HG03196 (cell line): ENCODE data around the gene MAN1B1.
"Not testable (repeated sequence)": the region's sequence is repeated elsewhere in the genome, so short reads cannot be mapped to it uniquely, and the experiment has no call there.

Experiments used
- ATAC-seq: cut with Tn5 transposase; IDR thresholded peaks from one replicate; pipeline ENCODE4 v1.9.1; 2021; ENCODE audit not compliant: unreplicated experiment

MAN1B1 gene

DNA sequence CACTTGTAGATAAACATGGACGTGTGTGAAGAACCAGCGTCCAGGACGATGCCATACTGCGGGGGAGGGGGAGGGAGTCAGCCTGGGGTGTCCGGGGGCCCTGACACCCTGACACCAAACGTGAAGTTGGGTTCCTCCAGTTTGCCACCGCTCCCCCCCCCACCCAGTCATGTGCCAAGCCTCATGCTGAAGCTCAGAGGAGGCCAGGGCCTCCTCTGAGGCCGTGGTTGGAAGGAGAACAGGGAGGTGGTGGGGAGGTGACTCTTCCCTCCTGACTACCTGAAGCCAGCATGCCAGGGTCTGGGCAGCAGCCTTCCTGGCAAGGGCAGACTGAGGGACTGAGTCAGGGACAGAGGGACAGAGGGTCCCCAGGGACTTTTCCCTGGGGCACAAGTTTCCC is 34.5 kb upstream of the MAN1B1 start:
- ATAC-seq, result no peak

DNA sequence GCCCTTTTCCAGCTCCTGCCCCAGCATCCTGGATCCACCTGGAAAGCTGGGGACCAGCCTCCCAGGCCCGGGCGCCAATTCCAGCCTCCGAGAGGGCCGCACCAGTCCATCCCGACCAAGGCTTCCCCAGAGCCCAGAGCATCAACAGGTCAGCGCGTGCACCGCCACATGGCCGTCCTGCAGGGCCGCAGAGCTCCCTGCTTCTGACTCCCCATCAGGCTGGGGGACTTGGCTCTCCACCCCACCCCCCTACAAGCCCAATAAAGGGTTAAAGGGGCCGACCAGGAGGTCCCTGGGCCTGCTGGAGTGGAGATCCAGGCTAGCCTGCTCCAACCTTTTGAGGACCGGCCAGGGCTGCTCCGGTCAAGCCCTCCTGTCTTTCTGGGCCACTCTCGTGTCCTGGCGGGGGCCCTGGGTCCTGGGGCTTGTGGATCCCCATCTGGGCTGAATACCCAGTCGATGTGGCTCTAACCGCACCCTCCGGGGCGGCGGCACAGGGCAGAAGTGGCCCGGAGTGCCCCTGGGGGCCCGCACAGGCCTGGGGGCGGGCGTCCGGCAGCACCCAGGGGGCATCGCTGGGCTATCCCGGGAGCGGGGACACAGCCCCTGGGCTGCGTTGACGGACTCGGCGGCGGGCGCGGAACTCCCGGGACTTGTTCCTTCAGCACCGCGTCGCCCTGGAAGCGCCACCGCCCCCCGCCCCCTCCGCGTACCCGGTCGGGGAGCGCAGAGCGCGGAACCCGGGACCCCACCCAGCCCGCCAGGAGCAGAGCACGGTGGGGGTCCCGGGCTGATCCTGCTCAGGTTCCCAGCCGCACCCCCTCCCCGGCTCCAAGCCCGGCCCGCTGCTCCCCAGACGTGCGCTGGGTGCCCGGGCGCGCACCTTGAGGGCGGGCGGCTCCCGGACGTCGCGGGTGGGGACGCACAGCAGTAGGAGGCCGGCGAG is 33.5 kb upstream of the MAN1B1 start:
- ATAC-seq, result no peak

DNA sequence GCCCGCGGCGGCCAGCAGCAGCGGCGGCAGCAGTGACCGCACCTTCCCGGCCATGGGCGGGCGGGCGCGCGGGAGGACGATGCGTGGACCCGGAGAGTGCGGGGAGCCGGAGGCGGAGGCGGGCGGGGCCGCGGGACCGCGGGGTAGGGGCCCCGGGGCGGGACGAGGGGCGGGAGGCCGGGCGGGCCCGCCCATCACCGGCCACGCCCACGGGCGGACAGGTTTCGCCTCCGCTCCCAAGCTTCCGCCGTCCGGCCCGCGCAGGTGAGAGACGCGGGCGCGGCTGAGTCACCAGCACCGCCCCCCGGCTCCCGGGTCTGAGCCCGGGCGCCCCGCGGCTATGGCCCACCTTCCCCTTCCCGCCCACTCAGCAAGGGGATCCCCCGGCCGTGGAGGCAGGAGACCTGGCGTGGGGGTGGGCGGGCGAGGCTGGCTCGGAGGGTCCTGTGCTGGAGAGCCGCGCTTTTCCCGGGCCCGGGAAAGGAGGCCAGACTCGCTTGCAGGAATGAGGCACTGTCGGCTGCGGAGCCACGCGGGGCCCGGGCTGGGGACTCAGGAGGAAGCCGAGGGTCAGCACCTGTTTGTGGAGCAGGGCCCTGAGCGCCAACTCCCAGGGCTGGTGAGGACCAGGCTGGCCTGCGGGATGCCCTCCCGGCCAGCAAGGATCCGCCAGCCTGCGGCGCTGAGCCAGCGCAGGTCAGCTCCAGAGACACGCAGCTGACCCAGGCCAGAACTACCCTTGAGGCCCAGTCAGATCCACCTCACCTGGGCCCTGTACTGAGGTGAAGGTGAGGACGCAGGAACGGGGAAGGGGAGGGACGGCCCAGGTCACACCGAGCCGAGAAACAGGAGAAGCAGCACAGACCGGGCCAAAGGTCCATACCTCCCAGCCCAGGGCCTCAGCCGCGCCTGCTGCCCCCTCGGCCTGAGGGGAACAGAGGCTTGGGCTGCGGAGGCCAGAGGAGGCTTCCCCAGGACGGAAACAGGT is 32.5 kb upstream of the MAN1B1 start, which contains the start of gene ENTPD2:
Gene ENTPD2, minus strand, starts transcription at position 118 of the 988 bp plus-strand sequence. Its CDS starts 64 bp downstream, at position 54.
- ATAC-seq, result no peak

DNA sequence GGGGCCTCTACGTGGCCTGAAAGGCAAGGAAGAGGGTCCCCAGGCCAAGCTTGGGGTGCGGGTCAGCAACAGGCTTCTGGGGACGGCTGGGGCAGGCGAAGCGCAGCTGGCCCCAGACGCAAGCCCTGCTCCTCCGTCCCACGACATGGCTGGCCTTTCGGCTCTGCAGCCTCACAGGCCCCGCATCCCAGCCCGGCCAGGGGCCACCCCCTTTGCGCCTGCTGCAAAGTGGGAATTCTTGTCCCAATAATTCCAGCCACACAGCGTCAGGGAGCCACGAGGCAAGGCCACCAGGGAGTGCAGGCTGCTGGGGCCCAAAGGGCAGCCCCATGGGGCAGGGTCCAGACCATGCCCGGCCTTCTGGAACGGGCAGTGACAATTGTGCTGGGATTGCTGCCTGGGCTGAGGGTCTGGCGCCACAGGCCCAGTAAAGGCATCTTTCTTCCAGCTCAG is 31.8 kb upstream of the MAN1B1 start:
- no peak for ATAC-seq

DNA sequence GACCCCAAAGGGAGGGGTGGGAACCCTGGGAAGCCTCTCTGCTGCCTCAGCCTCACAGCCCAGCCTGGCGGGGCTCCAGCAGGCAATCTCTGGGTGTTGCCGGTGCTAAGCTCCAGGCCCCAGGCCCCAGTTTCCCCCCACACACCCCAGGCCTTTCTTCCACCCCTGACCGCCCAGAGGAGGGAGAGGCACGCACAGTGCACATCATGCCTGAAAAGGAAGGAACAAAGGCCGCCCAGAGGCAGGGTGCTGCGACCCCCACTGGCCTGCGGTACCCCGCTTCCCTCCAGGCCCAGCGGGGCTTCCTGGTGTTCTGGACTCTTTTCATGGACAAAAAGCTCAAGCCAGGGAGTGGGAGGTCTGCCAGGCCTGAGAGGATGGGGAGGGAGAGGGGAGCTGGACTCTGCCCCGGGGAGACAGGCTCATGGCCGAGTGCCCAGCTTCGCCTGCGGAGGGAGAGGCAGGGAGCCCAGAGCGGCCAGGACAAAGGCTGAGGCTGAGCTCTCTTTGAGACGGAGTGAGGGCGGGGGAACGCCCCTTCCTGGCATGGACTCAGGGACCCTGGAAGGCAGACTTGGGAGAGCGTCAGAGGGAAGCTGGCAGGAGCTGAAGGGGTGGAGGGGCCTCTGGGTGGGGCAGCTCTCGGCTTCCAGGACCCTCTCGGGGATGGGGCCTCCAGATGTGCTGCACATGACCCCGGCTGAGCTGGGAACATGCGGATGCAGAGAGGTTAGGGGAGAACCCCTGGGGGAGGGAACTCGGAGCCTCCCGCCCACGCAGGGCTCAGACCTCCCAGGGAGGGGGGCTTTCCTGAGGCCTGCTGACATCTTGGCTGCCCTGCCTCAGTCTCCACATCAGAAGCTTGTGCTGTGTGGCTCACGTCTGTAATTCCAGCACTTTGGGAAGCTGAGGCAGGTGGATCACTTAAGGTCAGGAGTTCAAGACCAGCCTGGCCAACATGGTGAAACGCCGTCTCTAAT is 31.1 kb upstream of the MAN1B1 start:
- ATAC-seq, result no peak

DNA sequence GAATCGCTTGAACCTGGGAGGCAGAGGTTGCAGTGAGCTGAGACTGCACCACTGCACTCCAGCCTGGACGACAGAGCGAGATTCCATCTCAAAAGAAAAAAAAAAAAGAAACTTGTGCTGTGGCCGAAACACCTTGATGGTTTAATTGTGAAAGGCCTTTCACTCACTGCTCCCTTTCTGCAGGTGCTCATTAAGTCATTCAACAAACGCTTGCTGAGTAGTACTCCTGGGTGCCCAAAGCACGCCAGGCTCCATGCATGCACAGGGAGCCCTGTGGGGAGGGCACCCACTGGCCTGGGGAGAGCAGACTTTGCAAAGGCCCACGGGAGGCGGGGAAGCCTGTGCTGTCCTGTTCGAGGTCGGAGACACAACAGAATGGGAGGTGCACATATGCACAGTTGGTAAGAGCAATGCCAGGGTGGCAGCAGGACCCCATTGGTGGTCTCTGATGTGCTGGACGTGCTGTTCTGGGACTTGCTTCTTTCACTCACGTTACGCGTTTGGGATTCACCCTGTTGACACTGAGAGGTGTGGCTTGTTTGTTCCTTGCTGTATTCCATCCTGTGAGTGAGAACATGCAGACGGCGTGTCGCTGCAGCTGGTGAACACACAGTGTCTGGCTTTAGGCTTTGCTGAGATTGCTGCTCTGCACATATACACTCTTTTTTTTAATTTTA is 29.9 kb upstream of the MAN1B1 start:
- ATAC-seq, result no peak

DNA sequence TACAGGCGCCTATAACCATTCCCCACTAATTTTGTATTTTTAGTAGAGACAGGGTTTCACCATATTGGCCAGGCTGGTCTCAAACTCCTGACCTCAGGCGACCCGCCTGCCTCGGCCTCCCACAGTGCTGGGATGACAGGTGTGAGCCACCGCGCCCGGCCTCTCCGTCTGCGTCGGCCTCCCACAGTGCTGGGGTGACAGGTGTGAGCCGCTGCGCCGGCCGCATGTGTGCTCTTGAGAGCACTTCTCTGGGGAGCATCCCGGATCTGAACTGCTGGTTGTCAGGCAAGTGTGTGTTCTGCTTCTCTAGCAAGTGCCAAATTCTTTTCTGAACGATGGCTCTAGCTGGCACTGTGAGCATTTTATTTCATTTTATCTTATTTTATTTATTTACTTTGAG is 29.2 kb upstream of the MAN1B1 start:
- no peak for ATAC-seq

DNA sequence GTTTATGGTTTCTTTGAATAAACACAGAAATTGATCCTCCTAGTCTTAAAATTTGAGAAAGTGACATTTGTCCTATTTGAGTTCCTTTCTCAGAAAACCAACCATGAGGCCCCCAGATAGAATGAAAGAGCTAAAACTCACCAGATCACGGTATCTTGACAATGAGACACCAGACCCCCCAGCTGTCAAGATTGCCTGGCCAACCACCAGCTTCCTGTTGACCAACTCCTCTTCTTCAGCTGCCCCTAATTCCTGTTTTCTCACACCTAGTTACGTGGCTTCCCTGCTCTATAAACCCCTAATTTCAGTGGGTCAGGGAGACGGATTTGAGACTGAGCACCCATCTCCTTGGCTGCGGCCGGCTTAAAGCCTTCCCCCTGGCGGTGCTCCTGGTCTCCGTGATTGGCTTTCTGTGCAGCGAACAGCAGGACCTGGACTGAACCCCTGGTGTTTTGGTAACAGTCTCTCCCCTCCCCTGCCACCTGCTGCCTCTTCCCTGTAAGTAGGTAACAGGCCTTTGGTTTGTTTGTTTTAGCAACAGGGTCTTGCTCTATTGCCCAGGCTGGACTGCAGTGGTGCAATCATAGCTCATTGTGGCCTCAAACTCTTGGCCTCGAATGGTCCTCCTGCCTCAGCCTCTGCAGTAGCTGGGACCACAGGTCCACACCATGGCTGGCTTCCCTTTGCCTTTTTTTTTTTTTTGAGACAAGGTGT is 28.1 kb upstream of the MAN1B1 start:
- ATAC-seq, result no peak

DNA sequence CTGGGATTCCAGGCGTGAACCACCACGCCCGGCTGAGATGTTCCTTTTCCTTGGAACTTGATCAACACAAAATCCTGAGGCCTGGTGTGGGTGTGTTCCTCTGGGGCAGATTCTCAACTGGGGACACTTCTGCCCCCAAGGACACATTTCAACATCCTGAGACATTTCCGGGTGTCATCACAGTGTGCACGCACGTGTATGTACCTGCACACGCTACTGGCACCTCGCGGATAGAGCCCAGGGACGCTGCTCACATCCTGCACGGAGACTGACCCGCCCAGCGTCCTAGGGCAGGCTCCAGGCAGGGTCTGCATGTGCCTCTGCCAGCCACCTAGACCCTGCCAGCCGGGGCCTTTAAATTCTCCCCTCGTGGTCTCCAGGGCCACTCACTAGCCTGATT is 24.4 kb upstream of the MAN1B1 start:
- no peak for ATAC-seq

DNA sequence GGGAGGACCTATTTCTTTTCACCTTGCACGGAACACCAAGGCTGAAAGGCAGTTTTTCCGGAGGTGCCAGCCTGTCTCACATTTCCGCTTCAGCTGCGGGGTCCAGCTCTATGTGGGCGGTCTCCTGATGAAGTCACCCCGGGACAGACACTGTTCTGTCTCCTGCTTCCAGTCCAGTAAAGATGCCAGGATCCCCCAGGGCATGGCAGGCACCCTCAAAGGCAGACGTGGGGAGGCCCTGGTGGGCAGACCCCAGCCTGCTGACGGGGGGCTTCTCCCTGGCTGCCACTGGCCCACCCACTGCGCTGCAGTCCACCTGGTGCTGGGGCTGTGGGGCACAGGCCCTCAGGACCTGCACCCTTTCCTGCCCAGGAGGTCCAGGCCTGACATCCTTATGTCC is 24.0 kb upstream of the MAN1B1 start:
- not testable (repeated sequence) for ATAC-seq

DNA sequence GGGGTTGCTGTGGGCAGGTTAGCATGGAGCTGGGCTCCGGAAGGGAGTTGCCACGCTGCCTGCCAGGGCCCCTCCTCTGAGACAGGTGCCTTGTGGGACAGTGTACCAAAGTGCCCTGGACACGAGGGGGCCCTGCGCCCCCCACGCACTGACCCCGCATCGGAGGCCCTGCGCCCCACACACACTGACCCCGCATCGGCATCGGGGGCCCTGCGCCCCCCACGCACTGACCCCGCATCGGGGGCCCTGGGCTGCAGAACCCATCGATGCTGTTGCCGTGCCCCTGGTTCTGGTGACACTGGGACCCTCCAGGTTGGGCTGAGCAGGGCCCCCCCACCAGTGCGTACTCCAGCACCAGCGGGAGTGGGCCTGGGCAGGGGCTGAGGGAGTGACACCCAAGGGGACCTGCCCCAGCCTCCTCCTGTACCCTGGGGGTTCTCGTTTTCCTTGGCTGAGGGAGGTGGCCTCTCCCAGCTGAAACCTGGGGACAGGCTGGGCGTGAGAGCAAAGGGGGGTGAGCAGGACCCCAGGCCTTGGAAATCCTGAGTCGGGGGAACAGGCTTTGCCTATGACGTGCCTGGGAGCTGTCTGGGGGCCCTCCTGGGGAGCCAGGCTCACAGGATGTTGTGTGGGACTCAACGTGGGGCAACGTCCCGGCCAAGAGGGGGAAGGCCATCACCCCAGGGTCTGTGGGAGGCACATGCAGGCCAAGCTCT is 23.3 kb upstream of the MAN1B1 start:
- no peak for ATAC-seq

DNA sequence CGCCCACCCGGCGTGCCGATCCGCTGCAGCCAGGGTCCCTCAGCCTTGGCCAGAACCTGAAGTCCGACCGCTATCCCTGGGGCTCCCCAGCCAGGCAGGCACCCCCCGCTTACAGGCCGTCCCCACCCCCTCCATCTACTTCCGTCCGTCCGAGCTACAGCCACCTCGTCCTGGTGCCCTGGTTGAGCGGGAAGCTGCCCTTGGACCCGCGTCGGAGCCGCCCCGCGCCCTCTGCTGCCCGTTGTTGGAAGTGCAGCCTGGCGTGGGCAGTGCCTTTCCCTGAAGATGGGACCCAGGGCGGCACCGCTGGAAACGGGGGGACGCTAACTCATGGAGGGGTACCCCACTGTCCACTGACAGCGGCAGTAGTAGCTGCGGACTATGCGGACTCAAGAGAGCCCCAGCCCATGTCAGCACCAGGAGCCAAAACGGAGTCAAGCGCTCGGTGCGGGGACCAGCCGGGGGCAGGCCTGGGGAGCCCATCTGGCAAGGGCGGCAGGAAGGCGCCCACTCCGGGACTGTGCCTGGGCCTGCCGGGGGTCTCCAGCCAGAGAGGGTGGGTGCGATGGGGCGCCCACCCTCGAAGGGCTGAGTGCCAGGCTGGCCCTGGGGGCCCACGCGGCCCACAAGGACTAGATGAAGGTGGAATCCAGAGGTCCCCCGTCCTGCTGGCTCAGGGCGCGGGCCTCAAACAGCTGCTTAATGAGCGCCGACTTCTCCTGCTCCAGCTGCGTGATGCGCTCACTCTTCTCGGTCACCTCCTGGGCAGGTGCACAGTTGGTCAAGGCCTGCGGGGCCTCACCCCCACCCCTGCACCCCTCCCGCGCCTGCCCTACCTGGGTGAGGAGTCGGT is 22.5 kb upstream of the MAN1B1 start:
- ATAC-seq, result no peak

DNA sequence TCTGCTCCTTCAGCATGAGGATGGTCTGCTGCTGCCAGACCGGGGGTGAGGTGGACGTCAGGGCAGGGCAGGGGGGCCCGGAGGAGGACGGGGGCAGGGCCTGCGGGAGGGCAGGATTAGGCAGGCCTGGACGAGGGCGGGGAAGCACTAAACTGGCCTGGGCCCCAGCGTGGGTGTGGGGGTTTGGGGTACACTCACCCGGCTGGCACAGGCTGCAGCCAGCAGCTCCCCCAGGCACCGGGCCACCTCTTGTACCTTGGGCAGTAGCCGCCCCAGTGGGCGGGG is 22.0 kb upstream of the MAN1B1 start:
- ATAC-seq, result no peak

DNA sequence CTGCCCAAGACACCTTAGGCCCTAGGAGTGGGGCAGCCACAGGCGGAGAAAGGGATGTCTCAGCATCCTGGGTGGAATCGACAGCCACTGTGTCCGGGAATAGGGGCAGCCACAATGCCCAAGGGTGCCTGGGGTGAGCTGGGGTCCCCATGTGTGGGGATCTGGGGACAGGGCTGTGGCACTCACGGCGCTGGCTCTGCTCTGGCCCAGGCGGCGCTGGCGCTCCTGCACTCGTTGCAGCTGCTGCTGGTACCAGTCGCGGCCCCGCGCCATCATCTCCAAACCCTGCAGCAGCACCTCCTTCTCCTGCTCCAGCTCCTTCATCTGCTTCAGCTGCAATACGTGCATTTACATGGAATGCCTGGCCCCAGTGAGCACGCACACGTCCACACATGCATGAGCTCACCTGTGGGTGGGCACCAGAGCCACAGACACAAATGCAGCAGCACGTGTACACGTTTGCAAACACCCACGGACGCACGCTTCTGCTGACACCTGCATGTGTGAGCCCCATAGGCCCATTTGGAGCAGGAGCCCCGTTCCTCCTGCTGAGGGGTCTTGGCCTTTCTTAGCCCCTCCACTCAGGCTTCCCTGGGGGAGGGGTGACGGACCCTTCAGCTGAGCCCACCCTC is 21.3 kb upstream of the MAN1B1 start:
- no peak for ATAC-seq

DNA sequence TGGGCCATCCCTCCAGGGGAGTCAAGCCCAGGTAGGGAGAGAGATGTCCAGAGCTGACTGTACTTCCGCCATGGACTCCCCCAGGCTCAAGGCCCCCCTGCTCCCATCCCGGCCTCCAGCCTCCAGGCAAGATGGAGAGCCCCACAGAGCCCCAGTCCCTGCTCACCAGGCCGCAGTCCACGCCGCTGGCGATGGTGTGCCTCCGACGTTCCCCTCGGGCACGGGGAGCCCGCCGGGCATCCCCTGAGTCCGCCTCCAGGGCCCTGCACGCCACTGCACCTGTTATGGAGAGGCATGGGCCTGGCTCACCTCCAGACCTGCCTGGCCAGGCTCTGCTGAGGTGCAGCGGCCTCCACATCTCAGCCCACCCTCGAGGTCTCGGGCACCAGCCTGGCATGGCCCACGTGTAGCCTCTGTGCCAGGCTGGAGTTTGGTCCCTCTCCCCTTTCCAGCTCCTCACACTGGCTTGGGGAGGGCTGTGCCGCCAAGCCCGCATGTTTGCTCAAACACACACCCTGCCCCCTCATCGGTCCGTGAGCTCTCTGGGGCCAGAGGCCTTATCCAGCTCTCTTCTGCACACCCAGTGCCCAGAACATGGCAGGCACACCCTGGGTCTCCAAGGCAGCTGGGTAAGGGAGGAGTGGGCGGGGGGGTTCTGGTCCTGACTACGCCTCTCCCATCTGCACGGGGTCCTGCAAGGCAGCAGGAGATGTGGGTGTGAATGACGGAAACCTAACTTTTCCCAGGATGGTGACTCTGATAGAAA is 20.5 kb upstream of the MAN1B1 start:
- ATAC-seq, result no peak

DNA sequence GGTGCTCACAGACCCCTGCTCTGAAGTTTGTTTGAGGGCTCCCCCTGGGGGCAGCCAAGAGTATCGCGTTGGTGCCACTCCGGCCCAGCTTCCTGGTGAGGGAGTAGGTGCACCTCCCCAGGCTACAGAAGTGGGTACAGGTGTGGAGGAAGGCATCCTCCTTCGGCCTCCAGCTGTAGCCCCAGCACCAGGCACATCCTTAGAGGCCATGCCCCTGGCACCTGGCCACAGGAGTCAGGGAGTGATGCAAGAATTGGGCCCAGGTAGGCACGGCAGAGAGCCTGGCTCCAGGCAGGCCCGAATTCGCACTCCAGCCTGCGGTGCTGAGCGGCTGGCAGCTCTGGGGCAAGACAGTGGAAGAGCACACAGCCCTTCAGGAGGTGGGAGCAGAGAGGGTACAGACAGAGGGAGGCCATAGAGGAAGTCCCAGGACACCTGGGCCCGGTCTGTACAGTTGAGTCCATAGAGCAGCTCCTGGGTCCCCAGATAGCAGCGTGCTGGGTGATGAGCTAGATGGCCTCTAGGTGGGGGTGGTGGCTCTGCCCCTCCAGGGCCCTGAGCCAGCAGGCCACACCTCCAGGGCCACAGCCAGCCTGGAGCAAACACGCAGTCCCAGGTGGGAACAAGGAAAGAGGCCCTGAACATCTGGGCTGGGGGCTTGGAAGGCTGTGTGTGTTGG is 18.8 kb upstream of the MAN1B1 start:
- no peak for ATAC-seq
